Right lobe of liver (tissue), 4 donors: ENCODE data around the gene ANO4.

Experiments
- POLR2A ChIP-seq: fragments of 450-650 bp; IDR thresholded peaks from one replicate; pipeline ENCODE4 v1.6.1; 2017; ENCODE audit warnings: antibody characterized with exemption, mild to moderate bottlenecking
- TF ChIP-seq, protein P1 (sequence below), 4 donors: fragments of 200-600 bp in 3 of 4; fragments of 450-650 bp in 1 of 4; IDR thresholded peaks; one replicate each; pipeline versions ENCODE4 v1.5.1 to v1.8.0; 2016 to 2022; ENCODE audit warnings: antibody characterized with exemption in 4 of 4, mild to moderate bottlenecking in 2 of 4
- donor health status: DM: no; HTN: no; CAD: no.
- donor health status: DM: no; HTN: no; CAD: no.
- donor health status: DM: no; HTN: yes; CAD: no.

DNA sequence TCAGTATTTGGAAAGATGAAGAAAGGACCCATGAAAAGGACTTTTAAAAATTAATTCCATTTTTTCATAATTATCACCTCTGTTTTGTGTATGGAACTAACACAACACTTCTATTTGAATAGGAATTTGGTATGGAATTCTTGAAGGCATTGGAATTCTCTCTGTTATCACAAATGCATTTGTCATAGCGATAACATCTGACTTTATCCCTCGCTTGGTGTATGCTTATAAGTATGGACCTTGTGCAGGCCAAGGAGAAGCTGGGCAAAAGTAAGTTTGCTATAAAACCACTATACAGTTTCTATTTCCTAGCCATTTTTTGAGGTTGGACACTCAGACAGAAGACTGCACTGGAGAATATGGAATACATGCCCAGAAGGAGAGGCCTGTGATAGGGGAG, 316.9 kb downstream of the ANO4 start:
- TF ChIP-seq POLR2A = no peak
- TF ChIP-seq, protein P1, sequence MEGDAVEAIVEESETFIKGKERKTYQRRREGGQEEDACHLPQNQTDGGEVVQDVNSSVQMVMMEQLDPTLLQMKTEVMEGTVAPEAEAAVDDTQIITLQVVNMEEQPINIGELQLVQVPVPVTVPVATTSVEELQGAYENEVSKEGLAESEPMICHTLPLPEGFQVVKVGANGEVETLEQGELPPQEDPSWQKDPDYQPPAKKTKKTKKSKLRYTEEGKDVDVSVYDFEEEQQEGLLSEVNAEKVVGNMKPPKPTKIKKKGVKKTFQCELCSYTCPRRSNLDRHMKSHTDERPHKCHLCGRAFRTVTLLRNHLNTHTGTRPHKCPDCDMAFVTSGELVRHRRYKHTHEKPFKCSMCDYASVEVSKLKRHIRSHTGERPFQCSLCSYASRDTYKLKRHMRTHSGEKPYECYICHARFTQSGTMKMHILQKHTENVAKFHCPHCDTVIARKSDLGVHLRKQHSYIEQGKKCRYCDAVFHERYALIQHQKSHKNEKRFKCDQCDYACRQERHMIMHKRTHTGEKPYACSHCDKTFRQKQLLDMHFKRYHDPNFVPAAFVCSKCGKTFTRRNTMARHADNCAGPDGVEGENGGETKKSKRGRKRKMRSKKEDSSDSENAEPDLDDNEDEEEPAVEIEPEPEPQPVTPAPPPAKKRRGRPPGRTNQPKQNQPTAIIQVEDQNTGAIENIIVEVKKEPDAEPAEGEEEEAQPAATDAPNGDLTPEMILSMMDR (IDR thresholded peaks at IDR 0.05) = no peak
